Progenitor cell of endocrine pancreas (in vitro differentiated cells): ENCODE measurements around the gene CAPRIN2. TPM values are rescaled to one million over a fixed set of nuclear protein-coding genes. Genes with fewer than 3 reads are reported as not detected.
A peak's percentile ranks its signal among the peaks of the same experiment; 100 is the strongest.

Source experiments
- DNase-seq: peaks from one replicate; pipeline ENCODE4 v3.0.0; 2021; ENCODE audit warnings: low spot score; ENCODE audit not compliant: unreplicated experiment
- H3K27ac Mint-ChIP-seq: 2 replicates; pipeline ENCODE4 v1.8.0; 2021; ENCODE audit warnings: mild to moderate bottlenecking, moderate library complexity, mixed read lengths
- H3K27me3 Mint-ChIP-seq: 2 replicates; pipeline ENCODE4 v1.8.0; 2021; ENCODE audit warnings: mixed read lengths
- H3K36me3 Mint-ChIP-seq: 2 replicates; pipeline ENCODE4 v1.8.0; 2022; ENCODE audit warnings: mixed read lengths; ENCODE audit not compliant: insufficient read depth
- H3K4me1 Mint-ChIP-seq: 2 replicates; pipeline ENCODE4 v1.8.0; 2021; ENCODE audit warnings: low read depth, mixed read lengths
- H3K4me3 Mint-ChIP-seq: 2 replicates; pipeline ENCODE4 v1.8.0; 2021; ENCODE audit warnings: low read depth, mild to moderate bottlenecking, moderate library complexity, mixed read lengths
- H3K9me3 Mint-ChIP-seq: 2 replicates; pipeline ENCODE4 v1.8.0; 2021; ENCODE audit warnings: low read depth, mixed read lengths
- CTCF ChIP-seq: fragments of 200-600 bp; sonication (generic); IDR thresholded peaks from one replicate; pipeline ENCODE4 v1.5.0; 2021; ENCODE audit warnings: antibody characterized with exemption, mild to moderate bottlenecking; ENCODE audit not compliant: unreplicated experiment
- total RNA-seq: library from RNA; stranded (reverse); gene quantifications from 2 replicates; pipeline ENCODE4 v1.2.1, GENCODE V29; 2021

CAPRIN2 gene
- total RNA-seq, 1 donor from 2014 or later, result 91.5 TPM

GRCh38 chr12:30764251-30764650, 9.5 kb upstream of the CAPRIN2 start:
- Mint-ChIP-seq H3K36me3 (peaks cover 7% of the 10 kb centered on the region), H3K27ac (no peak overlapping the region), H3K4me3 (no peak overlapping the region), H3K27me3 (no peaks in the 10 kb centered on the region), H3K4me1 (peaks cover 22% of the 10 kb centered on the region), H3K9me3 (peaks cover 3% of the 10 kb centered on the region)
- no peak for TF ChIP-seq CTCF
- no peak for DNase-seq

DNA sequence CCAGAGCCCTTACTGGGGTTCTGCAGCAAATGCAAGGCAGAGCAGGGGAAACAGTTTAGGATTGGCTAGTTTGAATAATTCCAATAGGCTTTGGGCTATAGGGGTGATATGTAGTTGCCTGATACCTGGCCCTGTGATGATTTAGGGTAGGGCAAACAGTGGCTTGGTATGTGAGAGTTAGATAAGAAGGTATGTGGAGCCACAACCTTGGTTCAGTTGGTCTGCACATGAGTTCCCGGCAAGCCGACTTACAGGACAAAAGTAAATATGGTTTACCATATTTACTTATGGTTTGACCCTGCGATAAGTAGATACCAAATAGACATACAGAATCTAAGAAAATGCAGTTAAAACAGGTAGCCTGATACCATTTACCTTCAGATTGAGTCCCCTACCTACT, 8.3 kb upstream of the CAPRIN2 start:
- DNase-seq, result no peak
- H3K27me3 Mint-ChIP-seq, result no peaks in the 10 kb centered on the region
- H3K4me1 Mint-ChIP-seq, result peaks cover 22% of the 10 kb centered on the region
- peaks cover 7% of the 10 kb centered on the region for H3K36me3 Mint-ChIP-seq
- no peak overlapping the region for H3K4me3 Mint-ChIP-seq
- TF ChIP-seq CTCF, result no peak
- H3K27ac Mint-ChIP-seq, result peak overlapping the region; percentile 43
- H3K9me3 Mint-ChIP-seq, result peaks cover 3% of the 10 kb centered on the region

DNA sequence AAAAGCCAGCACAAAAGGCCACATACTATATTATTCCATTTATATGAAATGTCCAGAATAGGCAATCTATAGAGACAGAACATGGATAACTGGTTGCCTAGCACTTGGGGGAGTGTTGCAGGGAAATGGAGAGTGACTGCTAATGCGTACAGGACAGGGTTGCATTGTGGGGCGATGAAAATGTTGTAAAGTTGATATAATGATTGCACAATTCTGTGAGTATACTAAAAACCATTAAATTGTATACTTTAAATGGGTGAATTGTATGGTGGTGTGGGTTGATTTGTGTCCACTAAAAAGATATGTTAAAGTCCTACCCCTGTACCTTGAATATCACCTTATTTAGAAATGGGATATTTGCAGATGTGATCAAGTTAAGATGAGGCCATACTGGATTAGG, 7.0 kb upstream of the CAPRIN2 start:
- H3K9me3 Mint-ChIP-seq, result peaks cover 3% of the 10 kb centered on the region
- peaks cover 7% of the 10 kb centered on the region for H3K36me3 Mint-ChIP-seq
- peak overlapping the region; percentile 54 for H3K27ac Mint-ChIP-seq
- peaks cover 22% of the 10 kb centered on the region for H3K4me1 Mint-ChIP-seq
- no peak for DNase-seq
- no peak for TF ChIP-seq CTCF
- no peak overlapping the region for H3K4me3 Mint-ChIP-seq
- H3K27me3 Mint-ChIP-seq, result no peaks in the 10 kb centered on the region

- no peak for DNase-seq
- TF ChIP-seq CTCF, result no peak
- H3K36me3 Mint-ChIP-seq, result peaks cover 7% of the 10 kb centered on the region
- peaks cover 25% of the 10 kb centered on the region for H3K4me1 Mint-ChIP-seq
- no peak overlapping the region for H3K27ac Mint-ChIP-seq
- no peak overlapping the region for H3K4me3 Mint-ChIP-seq
- peaks cover 3% of the 10 kb centered on the region for H3K9me3 Mint-ChIP-seq
- no peaks in the 10 kb centered on the region for H3K27me3 Mint-ChIP-seq
These were observed 2.6 kb upstream of the CAPRIN2 start for GRCh38 chr12:30757316-30757715.

DNA sequence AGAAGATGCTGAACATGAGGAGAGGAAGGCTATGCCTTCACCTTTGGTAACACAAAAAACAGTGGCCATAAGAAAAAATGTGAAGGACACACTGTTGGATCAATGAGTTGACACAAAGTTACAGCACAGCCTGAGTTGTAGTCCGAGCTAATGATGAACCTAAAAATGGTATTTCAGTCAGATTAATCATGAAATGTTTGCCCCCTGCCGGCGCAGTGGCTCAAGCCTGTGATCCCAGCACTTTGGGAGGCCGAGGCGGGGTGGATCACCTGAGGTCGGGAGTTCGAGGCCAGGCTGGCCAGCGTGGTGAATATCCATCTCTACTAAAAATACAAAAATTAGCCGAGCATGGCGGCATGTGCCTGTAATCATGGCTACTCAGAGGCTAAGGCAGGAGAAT, 1.3 kb upstream of the CAPRIN2 start:
- Mint-ChIP-seq H3K36me3 (peaks cover 3% of the 10 kb centered on the region), H3K9me3 (no peaks in the 10 kb centered on the region), H3K27ac (peak overlapping the region; percentile 96), H3K4me3 (peak overlapping the region; percentile 97), H3K27me3 (no peaks in the 10 kb centered on the region), H3K4me1 (peaks cover 29% of the 10 kb centered on the region)
- peak; percentile 19 for TF ChIP-seq CTCF
- DNase-seq, result no peak

- H3K4me3 Mint-ChIP-seq, result peak overlapping the region; percentile 97
- no peaks in the 10 kb centered on the region for H3K9me3 Mint-ChIP-seq
- DNase-seq, result no peak
- H3K27me3 Mint-ChIP-seq, result no peaks in the 10 kb centered on the region
- H3K36me3 Mint-ChIP-seq, result peaks cover 2% of the 10 kb centered on the region
- H3K27ac Mint-ChIP-seq, result peak overlapping the region; percentile 96
- peaks cover 36% of the 10 kb centered on the region for H3K4me1 Mint-ChIP-seq
- no peak for TF ChIP-seq CTCF
These were observed 628 bp upstream of the CAPRIN2 start for GRCh38 chr12:30755395-30755762.
